Skin of body (tissue), 2 donors: Measurements from ENCODE around the gene FSTL4. TPM values are rescaled to one million over a fixed set of nuclear protein-coding genes. Genes with fewer than 3 reads are reported as not detected.

ENCODE experiments used
- DNase-seq: peaks from one replicate; lab custom pipeline; 2025; lab: John Stamatoyannopoulos, UW
- total RNA-seq: library from RNA; depleted of rRNA; stranded (reverse); fragments of >200 nt; gene quantifications from one replicate; pipeline ENCODE4 v1.2.3, GENCODE V29; 2014

The FSTL4 gene
- total RNA-seq, result 0.69 TPM

DNA sequence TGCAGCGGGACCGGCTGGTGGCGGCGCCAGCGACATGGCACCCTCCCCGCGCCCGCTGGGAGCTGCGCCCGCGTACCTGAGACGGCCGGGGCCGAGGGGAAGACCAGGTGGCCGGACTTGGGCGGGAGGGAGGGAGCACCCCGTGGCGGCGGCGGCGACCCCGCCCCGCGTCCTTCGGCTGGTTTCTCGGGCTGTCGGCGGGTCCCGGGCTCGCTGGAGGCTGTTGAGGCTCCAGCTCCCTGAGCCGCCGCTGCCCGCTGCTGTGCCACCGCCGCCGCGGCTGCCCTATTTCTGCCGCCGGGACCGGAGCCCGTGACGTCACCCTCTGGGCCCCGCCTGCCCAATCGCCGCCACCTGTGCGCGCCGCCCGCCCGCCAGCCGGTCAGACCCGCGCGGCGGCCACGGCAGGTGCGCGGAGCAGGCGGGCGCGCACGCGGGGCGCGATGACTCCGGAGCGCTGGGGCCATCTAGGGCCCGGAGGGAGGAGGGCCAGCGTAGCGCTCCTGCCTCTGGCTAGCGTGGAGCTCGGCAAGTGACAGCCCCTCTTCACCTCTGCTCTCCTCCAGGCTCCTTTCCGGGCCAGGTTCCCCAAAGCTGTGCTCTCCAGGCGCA is at the start of gene FSTL4:
FSTL4 (minus strand) TSS at position 293 of the 612 bp plus-strand sequence.
- DNase-seq, result no peak

DNA sequence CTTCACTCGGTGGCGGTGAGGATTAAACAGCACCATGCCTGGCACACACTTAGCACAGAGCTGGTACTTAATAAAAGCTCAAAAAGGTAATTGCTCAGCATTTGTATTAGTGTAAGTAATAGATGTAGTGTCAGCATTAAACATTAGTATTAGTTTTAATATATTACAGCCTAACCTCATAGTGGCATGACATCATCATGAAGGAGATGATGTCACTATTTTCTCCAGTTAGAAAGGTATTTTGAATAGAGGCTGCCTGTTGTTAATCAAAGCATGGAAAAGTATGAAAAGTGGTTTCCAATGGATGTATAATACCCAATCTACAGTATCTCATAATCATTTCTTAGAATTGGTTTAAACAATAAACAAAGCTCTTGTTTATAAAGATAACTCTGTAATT is 49.0 kb upstream of the FSTL4 start:
- DNase-seq, result no peak

- DNase-seq, result no peak
These were observed 46.0 kb upstream of the FSTL4 start for GRCh38 chr5:133658327-133658726.

- DNase-seq, result no peak
These were observed 44.7 kb upstream of the FSTL4 start for GRCh38 chr5:133657036-133657435.

GRCh38 chr5:133655966-133656365 is 43.6 kb upstream of the FSTL4 start:
- no peak for DNase-seq

DNA sequence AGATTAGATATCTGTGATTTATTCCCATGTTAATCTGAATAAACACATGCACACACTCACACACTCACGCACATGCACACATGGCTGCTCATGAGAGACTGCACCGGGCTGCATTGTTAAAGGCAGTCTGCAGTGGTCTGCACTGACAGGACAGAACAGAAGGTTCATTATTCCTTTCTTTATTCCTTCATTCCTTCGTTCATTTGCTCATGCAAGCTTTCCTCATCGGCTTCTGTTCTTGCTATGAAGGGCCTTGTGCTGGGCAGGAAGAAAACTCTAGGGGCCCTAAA is 41.4 kb upstream of the FSTL4 start:
- DNase-seq, result no peak

- no peak for DNase-seq
These were observed 40.8 kb upstream of the FSTL4 start for GRCh38 chr5:133652951-133653759.

- DNase-seq, result no peak
These were observed 31.9 kb upstream of the FSTL4 start for GRCh38 chr5:133644000-133644865.

DNA sequence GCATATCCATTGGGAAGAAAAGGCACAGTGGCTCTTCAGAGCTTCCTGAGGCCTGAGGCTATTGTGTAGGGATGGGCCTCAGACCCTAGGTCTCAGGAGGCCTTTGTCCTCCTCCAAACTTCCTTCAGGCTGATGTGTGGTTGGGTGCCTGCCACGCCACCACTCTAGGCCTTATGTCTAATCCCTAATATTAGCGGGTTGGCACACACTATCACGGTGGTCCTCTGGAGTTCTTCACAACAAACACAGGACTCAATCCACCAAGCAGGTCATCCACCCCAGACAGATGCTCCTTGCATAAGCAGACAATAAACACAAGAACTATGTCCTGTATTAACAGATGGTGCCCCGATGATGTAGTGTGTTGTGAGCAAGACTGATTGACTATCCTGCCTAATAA is 31.0 kb upstream of the FSTL4 start:
- DNase-seq, result no peak

DNA sequence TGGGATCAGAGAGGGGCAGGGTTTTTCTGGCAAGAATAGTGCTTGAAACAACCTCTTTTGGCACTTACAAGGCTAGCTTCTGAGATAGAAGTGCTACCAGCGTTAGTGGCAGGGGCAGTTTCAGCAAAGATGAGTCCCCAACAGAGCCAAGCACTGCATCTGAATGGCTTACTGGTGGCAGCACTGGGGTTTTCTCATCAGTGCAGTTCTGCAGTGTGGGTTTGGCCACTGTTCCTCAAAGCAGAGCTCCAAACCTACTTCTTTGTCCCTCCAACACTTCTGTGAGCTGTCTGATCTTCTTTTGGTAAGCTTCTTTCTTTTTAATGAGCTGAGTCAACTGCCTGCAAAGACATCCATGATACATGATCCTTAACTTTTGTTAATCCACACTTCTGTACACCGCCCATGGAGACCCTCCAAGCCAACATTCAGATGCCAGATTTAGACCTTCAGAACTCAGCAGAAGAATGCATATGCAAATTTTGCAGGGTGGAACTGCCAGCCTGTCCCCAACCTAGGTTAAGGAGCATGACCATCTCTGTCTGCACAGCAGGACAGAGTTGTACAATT is 29.9 kb upstream of the FSTL4 start:
- no peak for DNase-seq

DNA sequence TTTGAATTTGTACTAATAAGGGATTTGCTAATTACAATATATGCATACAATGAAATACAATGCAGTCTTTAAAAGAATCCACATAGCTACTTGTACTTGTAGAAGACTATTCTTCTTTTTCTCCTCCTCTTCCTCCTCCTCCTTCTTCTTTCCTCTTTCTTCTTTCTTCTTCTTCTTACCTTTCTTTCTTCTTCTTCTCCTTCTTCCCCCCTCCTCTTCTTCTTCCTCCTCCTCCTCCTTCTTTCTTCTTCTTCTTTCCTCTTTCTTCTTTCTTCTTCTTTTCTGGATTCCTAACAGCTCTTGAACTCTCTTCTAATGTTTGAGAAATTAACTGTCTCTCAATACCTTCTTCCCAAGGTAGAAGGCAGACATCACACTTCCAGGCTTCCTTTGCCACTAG is 29.3 kb upstream of the FSTL4 start:
- no peak for DNase-seq

GRCh38 chr5:133639850-133640528 is 27.6 kb upstream of the FSTL4 start:
- no peak for DNase-seq

GRCh38 chr5:133638436-133638835 is 26.1 kb upstream of the FSTL4 start:
- no peak for DNase-seq

DNA sequence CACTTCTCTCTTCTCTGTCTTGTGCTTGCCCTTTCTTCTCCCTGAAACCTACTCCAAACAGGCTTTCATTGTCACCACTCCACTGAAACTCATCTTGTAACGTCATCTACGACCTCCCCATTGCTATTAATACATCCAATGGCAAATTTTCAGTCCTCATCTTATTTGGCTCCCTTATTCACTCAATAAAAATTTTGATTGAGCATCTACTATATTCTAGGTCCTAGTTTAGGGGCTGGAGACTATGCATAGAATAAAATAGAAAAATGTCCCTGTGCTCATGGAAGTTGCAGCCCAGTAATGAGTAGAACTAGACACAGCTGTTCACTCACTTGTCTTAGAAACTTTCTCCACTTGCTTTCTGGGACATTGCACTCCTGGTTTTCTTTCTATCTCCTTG is 24.9 kb upstream of the FSTL4 start:
- no peak for DNase-seq

- DNase-seq, result no peak
These were observed 22.7 kb upstream of the FSTL4 start for GRCh38 chr5:133635051-133635450.

GRCh38 chr5:133627180-133627579 is 14.8 kb upstream of the FSTL4 start:
- no peak for DNase-seq

- DNase-seq, result no peak
These were observed 12.0 kb upstream of the FSTL4 start for GRCh38 chr5:133624316-133624715.

DNA sequence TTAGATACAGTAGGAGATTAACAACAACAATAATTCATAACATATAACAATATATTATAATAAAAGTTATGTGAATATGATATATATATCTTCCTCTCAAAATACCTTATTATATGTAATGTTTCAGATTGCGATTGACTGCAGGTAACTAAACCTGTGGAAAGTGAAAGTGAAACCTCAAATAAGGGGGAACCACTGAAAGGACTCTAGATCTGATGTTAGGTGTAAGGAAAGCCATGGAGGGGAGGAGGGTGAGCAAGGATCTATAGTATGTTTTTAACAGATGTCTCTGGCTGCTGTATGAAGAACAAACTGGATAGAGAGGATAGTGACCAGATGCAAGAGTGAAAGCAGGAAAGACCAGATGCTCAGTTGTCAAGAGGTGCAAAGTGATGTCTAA is 5.8 kb upstream of the FSTL4 start:
- DNase-seq, result no peak

GRCh38 chr5:133613743-133614142 is 1.4 kb upstream of the FSTL4 start:
- no peak for DNase-seq

DNA sequence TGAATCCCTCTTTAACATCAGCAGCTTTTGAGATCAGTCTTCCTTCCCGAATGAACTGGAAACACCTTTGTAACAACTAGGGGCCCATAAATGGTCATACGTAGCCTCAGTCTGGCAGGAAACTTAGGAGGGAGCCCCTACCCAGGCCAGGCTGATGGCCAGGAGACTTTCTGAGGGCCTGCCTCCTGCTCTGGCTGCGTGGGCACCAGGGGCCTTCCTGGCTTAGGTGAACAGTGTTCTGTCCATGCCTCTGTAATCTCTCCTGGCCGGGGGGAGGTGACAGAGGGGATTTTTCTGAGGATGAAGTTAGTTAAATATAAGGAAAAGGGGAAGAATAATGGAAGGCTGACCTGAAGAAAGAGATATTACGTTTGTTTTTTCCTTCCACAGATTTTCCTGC is 843 bp upstream of the FSTL4 start:
- DNase-seq, result no peak
